GM19239 (cell line): Measurements from ENCODE around the gene AEBP2.
A peak's percentile ranks its signal among the peaks of the same experiment; 100 is the strongest.
"Not testable (repeated sequence)": the region's sequence is repeated elsewhere in the genome, so short reads cannot be mapped to it uniquely, and the experiment has no call there.

Experiments used
- DNase-seq: peaks from one replicate; pipeline ENCODE4 v3.0.0; 2011; ENCODE audit warnings: low spot score; ENCODE audit not compliant: insufficient read length
- FAIRE-seq: peaks from 2 replicates; lab custom pipeline; 2011; peaks lifted over from hg19 to GRCh38; lab: Jason Lieb, UNC

Gene AEBP2

DNA sequence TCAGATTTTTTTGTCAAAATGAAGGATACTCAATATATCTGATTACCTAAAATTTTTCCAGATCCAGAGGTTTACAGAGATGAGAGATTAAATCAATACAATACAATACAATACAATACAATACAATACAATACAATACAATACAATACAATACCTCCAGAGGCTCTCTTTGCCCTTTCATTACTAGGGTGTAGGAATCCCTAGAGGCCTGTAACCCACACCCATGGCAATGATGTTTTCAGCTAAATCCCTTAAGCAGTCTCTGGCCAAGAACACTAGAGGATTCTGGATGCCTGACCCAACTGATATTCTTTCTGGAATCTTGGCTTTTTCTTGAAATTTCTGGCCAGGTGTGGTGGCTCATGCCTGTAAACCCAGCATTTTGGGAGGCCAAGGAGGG is 23.7 kb upstream of the AEBP2 start:
- FAIRE-seq, result no peak
- DNase-seq, result no peak

- no peak for FAIRE-seq
- DNase-seq, result no peak
These were observed 20.2 kb upstream of the AEBP2 start for GRCh38 chr12:19419086-19419485.

DNA sequence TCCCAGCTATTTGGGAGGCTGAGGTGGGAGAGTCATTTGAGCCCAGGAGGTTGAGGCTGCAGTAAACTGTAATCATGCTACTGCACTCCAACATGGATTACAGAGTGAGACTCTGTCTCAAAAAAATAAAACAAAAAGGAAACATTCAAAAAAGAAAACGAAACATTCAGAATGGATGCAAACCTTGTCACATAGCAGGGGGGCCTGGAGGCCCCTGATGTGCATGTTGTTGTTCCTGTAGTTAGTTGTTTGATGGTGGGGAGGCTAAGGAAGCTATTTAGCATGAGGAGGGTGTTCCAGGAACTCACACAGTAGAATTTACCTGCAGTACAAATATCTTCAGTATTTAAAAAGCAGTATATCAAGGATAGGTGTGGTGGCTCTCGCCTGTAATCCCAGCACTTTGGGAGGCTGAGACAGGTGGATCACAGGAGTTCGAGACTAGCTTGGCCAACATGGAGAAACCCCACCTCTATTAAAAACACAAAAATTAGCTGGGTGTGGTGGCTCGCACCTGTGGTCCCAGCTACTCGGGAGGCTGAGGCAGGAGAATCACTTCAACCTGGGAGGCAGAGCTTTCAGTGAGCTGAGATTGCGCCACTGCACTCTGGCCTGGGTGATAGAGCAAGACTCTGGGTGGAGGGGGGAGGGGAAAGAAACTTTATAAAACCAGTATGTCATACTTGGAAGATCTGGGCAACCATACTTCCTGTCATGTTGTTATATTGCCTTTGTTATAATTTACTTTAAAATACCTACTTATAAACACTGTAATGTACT is 17.6 kb upstream of the AEBP2 start:
- DNase-seq, result no peak
- FAIRE-seq, result no peak

- DNase-seq (no peak), FAIRE-seq (no peak)
These were observed 15.9 kb upstream of the AEBP2 start for GRCh38 chr12:19423166-19423930.

DNA sequence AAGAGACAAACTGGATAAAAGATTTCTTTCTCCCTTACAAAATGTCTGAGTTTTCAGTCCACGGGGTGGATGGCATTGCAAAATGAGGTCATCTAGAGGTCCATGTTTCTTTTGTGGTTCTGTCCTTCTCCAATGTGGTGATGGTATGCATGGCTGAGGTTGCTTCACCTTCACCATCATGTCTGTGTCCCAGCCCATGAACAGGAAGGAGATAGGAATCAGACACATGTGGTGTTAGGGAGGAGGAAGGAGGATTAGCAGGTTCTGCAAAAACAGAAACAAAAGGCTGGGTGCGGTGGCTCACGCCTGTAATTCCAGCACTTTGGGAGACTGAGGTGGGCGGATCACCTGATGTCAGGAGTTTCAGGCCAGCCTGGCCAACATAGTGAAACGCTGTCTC is 11.0 kb upstream of the AEBP2 start:
- FAIRE-seq (no peak), DNase-seq (no peak)

GRCh38 chr12:19429491-19429890 is 9.8 kb upstream of the AEBP2 start:
- FAIRE-seq, DNase-seq: not testable (repeated sequence)

- DNase-seq (no peak), FAIRE-seq (no peak)
These were observed 8.3 kb upstream of the AEBP2 start for GRCh38 chr12:19430988-19431387.

- FAIRE-seq (peak; percentile 11), DNase-seq (no peak)
These were observed 7.6 kb upstream of the AEBP2 start for GRCh38 chr12:19431407-19432308.

GRCh38 chr12:19432309-19433170 is 6.8 kb upstream of the AEBP2 start:
- DNase-seq, result no peak
- no peak for FAIRE-seq

GRCh38 chr12:19434538-19434937 is 4.8 kb upstream of the AEBP2 start:
- DNase-seq, result no peak
- FAIRE-seq, result peak; percentile 65

DNA sequence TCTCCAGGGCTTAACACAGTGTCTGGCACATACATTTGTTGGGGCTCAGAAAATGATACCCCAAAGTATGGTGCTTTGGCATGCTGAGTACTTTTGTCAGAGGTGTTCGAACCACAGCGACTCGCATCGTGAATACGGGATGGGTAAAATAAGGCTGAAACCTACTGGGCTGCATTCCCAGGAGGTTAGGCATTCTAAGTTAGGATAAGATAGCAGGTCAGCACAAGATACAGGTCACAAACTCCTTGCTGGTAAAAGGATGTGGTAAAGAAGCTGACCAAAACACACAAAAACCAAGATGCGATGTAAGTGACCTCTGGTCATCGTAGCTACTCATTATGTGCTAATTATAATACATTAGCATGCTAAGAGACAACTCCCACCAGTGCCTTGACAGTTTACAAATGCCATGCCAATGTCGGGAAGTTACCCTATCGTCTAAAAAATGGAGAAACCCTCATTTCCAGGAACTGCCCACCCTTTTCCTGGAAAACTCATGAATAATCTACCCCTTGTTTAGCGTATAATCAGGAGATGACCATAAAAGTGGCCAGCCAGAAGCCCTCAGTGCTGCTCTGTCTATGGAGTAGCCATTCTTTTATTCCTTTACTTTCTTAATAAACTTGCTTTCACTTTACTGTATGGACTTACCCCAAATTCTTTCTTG is 3.3 kb upstream of the AEBP2 start:
- no peak for FAIRE-seq
- DNase-seq, result no peak

DNA sequence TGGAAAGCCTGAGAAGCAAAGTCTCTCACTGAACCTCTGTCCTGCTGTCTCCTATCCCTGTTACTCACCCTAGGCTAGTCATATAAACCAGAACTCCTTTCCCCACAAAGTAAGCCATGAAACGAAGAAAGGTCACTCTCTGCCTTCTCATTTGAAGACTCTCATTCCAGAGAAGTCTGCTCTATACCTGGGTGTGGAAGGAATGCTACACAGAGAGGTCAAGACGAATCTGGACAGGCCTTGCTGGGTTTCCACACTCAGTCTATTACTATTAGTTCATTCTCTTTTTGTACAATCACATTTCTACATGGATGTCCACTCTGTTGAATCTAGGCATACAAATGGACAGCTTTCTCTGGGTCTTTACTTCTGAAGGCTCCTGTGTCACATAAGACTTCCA is 2.4 kb upstream of the AEBP2 start:
- DNase-seq (no peak), FAIRE-seq (no peak)

GRCh38 chr12:19437996-19438395 is 1.3 kb upstream of the AEBP2 start:
- DNase-seq (no peak), FAIRE-seq (no peak)

GRCh38 chr12:19440019-19440858 is 947 bp downstream of the AEBP2 start:
- DNase-seq, result peak; percentile 40
- peak; percentile 74 for FAIRE-seq

DNA sequence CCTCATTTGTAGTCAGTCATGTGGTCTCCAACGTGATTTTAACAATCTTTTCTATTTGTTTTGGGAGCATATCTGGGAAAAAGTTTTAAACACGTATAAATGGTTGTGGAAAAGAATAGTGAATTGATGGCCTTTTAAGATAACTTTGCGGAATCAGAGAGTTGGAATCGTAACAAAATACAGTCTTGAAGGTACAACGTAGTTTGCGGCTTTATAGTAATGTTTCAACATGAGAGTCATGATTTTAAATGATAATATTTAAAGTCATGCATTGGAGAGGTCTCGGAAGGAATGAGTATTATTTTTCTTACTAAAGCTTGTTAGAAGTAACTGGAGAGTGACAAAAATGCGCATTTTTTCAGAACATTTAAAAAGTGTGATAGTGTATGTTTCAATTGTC is 1.6 kb downstream of the AEBP2 start:
- FAIRE-seq (no peak), DNase-seq (no peak)

- no peak for DNase-seq
- no peak for FAIRE-seq
These were observed 4.3 kb downstream of the AEBP2 start for GRCh38 chr12:19443585-19443984.

GRCh38 chr12:19444097-19444496 is 4.8 kb downstream of the AEBP2 start:
- FAIRE-seq (no peak), DNase-seq (no peak)

- DNase-seq, result no peak
- FAIRE-seq, result no peak
These were observed 8.1 kb downstream of the AEBP2 start for GRCh38 chr12:19447386-19447785.
